Smooth muscle cell (in vitro differentiated cells): ENCODE data around the gene SGCA. TPM values are rescaled to one million over a fixed set of nuclear protein-coding genes. Genes with fewer than 3 reads are reported as not detected.

Experiments
- DNase-seq: peaks from one replicate; lab custom pipeline; 2025; ENCODE audit not compliant: unreplicated experiment; lab: John Stamatoyannopoulos, UW
- H2AFZ ChIP-seq: fragments of 200-600 bp; sonication (generic); 2 replicates; pipeline ENCODE4 v1.6.0; 2016; ENCODE audit warnings: antibody characterized with exemption, low read depth, mild to moderate bottlenecking
- H3F3A ChIP-seq: fragments of 200-600 bp; sonication (generic); 2 replicates; pipeline ENCODE4 v1.6.0; 2017; ENCODE audit warnings: antibody characterized with exemption, low read depth
- H3K27ac ChIP-seq: fragments of 200-600 bp; sonication (generic); 2 replicates; pipeline ENCODE4 v1.5.1; 2016; ENCODE audit warnings: low read depth, mild to moderate bottlenecking
- H3K27me3 ChIP-seq: fragments of 200-600 bp; sonication (generic); 2 replicates; pipeline ENCODE4 v1.6.1; 2016; ENCODE audit warnings: low read depth, mild to moderate bottlenecking
- H3K36me3 ChIP-seq: fragments of 200-600 bp; sonication (generic); 2 replicates; pipeline ENCODE4 v1.5.1; 2016; ENCODE audit warnings: low read depth
- H3K4me1 ChIP-seq: fragments of 200-600 bp; sonication (generic); 2 replicates; pipeline ENCODE4 v1.5.1; 2016; ENCODE audit warnings: low read depth
- H3K4me2 ChIP-seq: fragments of 200-600 bp; sonication (generic); 2 replicates; pipeline ENCODE4 v1.6.0; 2016; ENCODE audit warnings: mild to moderate bottlenecking
- H3K4me3 ChIP-seq: fragments of 200-600 bp; sonication (generic); 2 replicates; pipeline ENCODE4 v1.5.1; 2016; ENCODE audit warnings: mild to moderate bottlenecking
- H3K79me2 ChIP-seq: fragments of 200-600 bp; sonication (generic); 2 replicates; pipeline ENCODE4 v1.6.0; 2016; ENCODE audit warnings: low read depth, mild to moderate bottlenecking
- H3K9ac ChIP-seq: fragments of 200-600 bp; sonication (generic); 2 replicates; pipeline ENCODE4 v1.6.0; 2016; ENCODE audit warnings: low read depth
- H3K9me3 ChIP-seq: fragments of 200-600 bp; sonication (generic); replicated peaks from 2 replicates; pipeline ENCODE4 v1.5.1; 2016; ENCODE audit warnings: low read depth
- H4K20me1 ChIP-seq: fragments of 200-600 bp; sonication (generic); 2 replicates; pipeline ENCODE4 v1.6.0; 2016; ENCODE audit warnings: low read depth
- WGBS: methylation state at CpG from one replicate; pipeline ENCODE4 v1.1.7; 2016; ENCODE audit warnings: low lambda C conversion rate; 5-methylcytosine and 5-hydroxymethylcytosine counted together
- polyA plus RNA-seq: library from polyadenylated mRNA; unstranded; fragments of >200 nt; fragmentation: Nextera tagmentation; extraction: Ambion mirVana; gene quantifications from 2 replicates; pipeline ENCODE4 v1.2.1, GENCODE V29; 2016
- total RNA-seq: library from RNA; depleted of rRNA; stranded (reverse); fragments of >200 nt; gene quantifications from 2 replicates; pipeline ENCODE4 v1.2.3, GENCODE V29; 2014
- TF ChIP-seq, protein P1 (sequence below): fragments of 200-600 bp; sonication (generic); IDR thresholded peaks from 2 replicates; pipeline ENCODE4 v1.5.1; 2017; ENCODE audit warnings: borderline replicate concordance, mild to moderate bottlenecking, antibody characterized with exemption; ENCODE audit not compliant: insufficient read depth, poor library complexity, severe bottlenecking

Gene SGCA
- total and polyA plus RNA-seq, 2 experiments from 2014 or later = 2.1 TPM; not detected in 1

DNA sequence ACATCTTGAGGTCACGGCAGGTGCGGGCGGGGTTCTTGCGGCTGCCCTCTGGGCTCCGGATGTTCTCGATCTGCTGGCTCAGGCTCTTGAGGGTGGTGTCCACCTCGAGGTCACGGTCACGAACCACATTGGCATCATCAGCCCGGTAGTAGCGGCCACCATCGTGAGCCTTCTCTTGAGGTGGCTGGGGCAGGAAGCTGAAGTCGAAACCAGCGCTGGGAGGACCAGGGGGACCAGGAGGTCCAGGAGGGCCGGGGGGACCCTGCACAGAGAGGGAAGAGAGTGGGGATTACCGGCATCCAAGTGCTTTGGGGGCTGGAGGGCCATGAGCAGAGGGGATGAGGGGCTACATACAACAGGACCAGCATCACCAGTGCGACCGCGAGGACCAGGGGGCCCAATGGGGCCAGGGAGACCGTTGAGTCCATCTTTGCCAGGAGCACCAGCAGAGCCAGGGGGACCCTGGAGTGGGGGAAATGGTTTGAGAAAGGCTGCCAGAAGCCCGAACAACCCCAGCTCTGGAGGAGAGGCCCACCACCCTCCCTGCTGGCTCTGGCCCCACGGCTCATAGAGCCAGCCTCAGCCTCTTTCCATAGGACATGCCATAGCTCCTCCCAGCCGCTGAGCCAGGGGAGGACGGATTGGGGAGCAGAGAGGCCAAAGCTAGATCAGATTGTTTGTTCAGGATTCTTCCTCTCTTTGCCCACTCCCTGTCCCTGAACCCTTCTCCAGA is 21.0 kb downstream of the SGCA start:
- Histone ChIP-seq H2AFZ (no peak overlapping the region), H3K36me3 (no peaks in the 10 kb centered on the region), H3K79me2 (no peaks in the 10 kb centered on the region), H3K4me1 (peaks cover 8% of the 10 kb centered on the region), H4K20me1 (peaks cover 100% of the 10 kb centered on the region), H3K9ac (no peak overlapping the region), H3K27ac (peak overlapping the region; percentile 99), H3K4me3 (no peak overlapping the region), H3K9me3 (no peaks in the 10 kb centered on the region), H3K4me2 (no peak overlapping the region), H3K27me3 (no peaks in the 10 kb centered on the region), H3F3A (peaks cover 72% of the 10 kb centered on the region)
- no peak for DNase-seq
- TF ChIP-seq, protein P1, sequence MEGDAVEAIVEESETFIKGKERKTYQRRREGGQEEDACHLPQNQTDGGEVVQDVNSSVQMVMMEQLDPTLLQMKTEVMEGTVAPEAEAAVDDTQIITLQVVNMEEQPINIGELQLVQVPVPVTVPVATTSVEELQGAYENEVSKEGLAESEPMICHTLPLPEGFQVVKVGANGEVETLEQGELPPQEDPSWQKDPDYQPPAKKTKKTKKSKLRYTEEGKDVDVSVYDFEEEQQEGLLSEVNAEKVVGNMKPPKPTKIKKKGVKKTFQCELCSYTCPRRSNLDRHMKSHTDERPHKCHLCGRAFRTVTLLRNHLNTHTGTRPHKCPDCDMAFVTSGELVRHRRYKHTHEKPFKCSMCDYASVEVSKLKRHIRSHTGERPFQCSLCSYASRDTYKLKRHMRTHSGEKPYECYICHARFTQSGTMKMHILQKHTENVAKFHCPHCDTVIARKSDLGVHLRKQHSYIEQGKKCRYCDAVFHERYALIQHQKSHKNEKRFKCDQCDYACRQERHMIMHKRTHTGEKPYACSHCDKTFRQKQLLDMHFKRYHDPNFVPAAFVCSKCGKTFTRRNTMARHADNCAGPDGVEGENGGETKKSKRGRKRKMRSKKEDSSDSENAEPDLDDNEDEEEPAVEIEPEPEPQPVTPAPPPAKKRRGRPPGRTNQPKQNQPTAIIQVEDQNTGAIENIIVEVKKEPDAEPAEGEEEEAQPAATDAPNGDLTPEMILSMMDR = no peak
- WGBS = 71% methylated on average over 24 of the region's 24 CpGs

DNA sequence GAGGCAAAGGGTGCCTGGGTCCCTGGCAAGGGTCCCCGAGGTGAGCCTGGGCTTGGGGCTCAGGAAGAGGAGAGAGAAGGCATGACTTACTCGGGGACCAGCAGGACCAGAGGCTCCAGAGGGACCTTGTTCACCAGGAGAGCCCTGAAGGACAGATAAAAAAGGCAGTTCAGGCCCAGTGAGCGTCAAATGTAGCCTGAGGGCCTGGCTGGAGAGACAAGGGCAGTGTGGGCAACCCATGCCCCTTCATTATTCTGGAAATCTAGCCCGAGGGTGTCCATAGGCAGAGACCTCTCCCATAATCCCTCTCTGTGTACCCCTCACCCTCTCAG is 21.6 kb downstream of the SGCA start:
- peaks cover 77% of the 10 kb centered on the region for H3F3A ChIP-seq
- H3K27ac ChIP-seq = peak overlapping the region; percentile 99
- H3K4me3 ChIP-seq = no peak overlapping the region
- H3K9ac ChIP-seq = no peak overlapping the region
- H3K36me3 ChIP-seq = peaks cover 3% of the 10 kb centered on the region
- H3K79me2 ChIP-seq = peaks cover 3% of the 10 kb centered on the region
- H2AFZ ChIP-seq = no peak overlapping the region
- H3K27me3 ChIP-seq = no peaks in the 10 kb centered on the region
- no peak overlapping the region for H3K4me2 ChIP-seq
- H3K4me1 ChIP-seq = peaks cover 8% of the 10 kb centered on the region
- DNase-seq = no peak
- peaks cover 100% of the 10 kb centered on the region for H4K20me1 ChIP-seq
- TF ChIP-seq, protein P1 = no peak
- no peaks in the 10 kb centered on the region for H3K9me3 ChIP-seq
- WGBS = 51% methylated on average over 4 of the region's 4 CpGs

DNA sequence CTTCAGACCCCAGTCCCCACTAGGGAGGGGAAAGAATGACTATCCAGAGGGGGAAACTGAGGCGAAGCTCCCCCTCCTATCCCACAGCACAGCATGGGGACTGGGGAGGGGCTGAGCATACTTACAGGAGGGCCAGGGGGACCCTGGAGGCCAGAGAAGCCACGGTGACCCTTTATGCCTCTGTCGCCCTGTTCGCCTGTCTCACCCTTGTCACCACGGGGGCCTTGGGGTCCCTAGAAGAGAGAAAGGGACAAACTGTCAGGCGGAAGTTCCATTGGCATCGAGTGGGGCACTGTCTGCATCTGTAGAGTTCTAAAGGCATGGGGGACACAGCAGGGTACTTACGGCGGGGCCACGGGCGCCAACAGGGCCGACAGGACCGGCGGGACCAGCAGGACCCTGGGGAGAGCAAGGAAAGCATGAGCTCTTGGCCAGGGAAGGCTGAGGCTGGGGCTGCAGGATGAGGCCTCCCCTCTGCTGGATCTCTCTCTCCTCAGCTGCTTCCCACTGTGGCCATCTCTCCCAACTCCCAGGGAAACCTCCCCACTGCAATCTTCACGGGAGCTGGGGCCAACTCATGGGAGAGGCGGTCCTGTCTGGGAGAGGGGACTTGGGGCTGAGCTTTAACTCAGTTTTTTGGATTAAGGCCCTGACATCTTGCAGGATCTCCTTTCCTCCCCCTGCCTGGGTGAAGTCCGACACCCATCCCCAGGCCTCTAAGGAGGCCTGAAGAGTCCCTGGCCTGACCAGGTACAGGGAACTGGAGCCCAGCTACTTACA is 22.1 kb downstream of the SGCA start:
- H3K27ac ChIP-seq = peak overlapping the region; percentile 99
- H4K20me1 ChIP-seq = peaks cover 100% of the 10 kb centered on the region
- peaks cover 8% of the 10 kb centered on the region for H3K36me3 ChIP-seq
- H3K79me2 ChIP-seq = peaks cover 9% of the 10 kb centered on the region
- H3K4me1 ChIP-seq = peaks cover 8% of the 10 kb centered on the region
- no peak overlapping the region for H3K9ac ChIP-seq
- no peak for DNase-seq
- 72% methylated on average over 17 of the region's 17 CpGs for WGBS
- H3K27me3 ChIP-seq = no peaks in the 10 kb centered on the region
- no peak overlapping the region for H2AFZ ChIP-seq
- H3K9me3 ChIP-seq = no peaks in the 10 kb centered on the region
- H3K4me2 ChIP-seq = no peak overlapping the region
- H3F3A ChIP-seq = peaks cover 79% of the 10 kb centered on the region
- H3K4me3 ChIP-seq = no peak overlapping the region
- TF ChIP-seq, protein P1 = no peak
